ENCODE data around the gene C2orf66. TPM values are rescaled to one million over a fixed set of nuclear protein-coding genes. Genes with fewer than 3 reads are reported as not detected.

Gene C2orf66
- total RNA-seq, 4 donors from 2014 or later: 0.18 TPM; not detected in 3

GRCh38 chr2:196783431-196784094, 25.6 kb downstream of the C2orf66 start:
- intact Hi-C loops (cut with DNase I): no loop called here

GRCh38 chr2:196767101-196767500, 42.1 kb downstream of the C2orf66 start:
- 75 to 92% methylated on average over 1 of the region's 1 CpG for WGBS, 2 donors
- Histone ChIP-seq H3K36me3 (peaks cover 0 to 100% (median 4%) of the 10 kb centered on the region in 3 donors), H3K4me3 (no peak overlapping the region), H3K9me3 (no peaks in the 10 kb centered on the region), H3K4me1 (no peaks in the 10 kb centered on the region), H3K27ac (no peak overlapping the region), H3K27me3 (no peaks in the 10 kb centered on the region)
- no peak for TF ChIP-seq CTCF (IDR thresholded peaks at IDR 0.05)
- TF ChIP-seq POLR2A (IDR thresholded peaks at IDR 0.05): no peak
- intact Hi-C loops (cut with DNase I): no loop called here
- no peak for DNase-seq

More at GRCh38 chr2:196783431-196784094, 25.6 kb downstream of the C2orf66 start:
- H3K9me3 ChIP-seq: no peaks in the 10 kb centered on the region
- no peak overlapping the region for H3K27ac ChIP-seq
- H3K36me3 ChIP-seq: peaks cover 0 to 100% (median 33%) of the 10 kb centered on the region in 3 donors
- H3K27me3 ChIP-seq: no peaks in the 10 kb centered on the region
- TF ChIP-seq CTCF (IDR thresholded peaks at IDR 0.05): no peak
- H3K4me3 ChIP-seq: no peak overlapping the region
- WGBS, 2 donors: 75 to 76% methylated on average over 4 of the region's 4 CpGs
- H3K4me1 ChIP-seq: no peaks in the 10 kb centered on the region
- DNase-seq: no peak

- no peak overlapping the region for H3K4me3 ChIP-seq
- H3K36me3 ChIP-seq: peaks cover 0 to 24% (median 4%) of the 10 kb centered on the region in 3 donors
- no peaks in the 10 kb centered on the region for H3K27me3 ChIP-seq
- intact Hi-C loops (cut with DNase I): no loop called here
- no peak for DNase-seq
- 72 to 81% methylated on average over 5 of the region's 5 CpGs for WGBS, 2 donors
- no peak overlapping the region for H3K27ac ChIP-seq
- TF ChIP-seq CTCF (IDR thresholded peaks at IDR 0.05): no peak
- no peak for TF ChIP-seq POLR2A (IDR thresholded peaks at IDR 0.05)
- no peaks in the 10 kb centered on the region for H3K4me1 ChIP-seq
- H3K9me3 ChIP-seq: peaks cover 0 to 8% (median 0%) of the 10 kb centered on the region in 3 donors
Measured at GRCh38 chr2:196759378-196759706, 49.8 kb downstream of the C2orf66 start.

GRCh38 chr2:196758474-196759377, 50.4 kb downstream of the C2orf66 start:
- 62 to 74% methylated on average over 2 to 3 of the region's 3 CpGs for WGBS, 2 donors
- Histone ChIP-seq H3K27ac (no peak overlapping the region), H3K9me3 (peaks cover 0 to 8% (median 0%) of the 10 kb centered on the region in 3 donors), H3K4me3 (no peak overlapping the region), H3K36me3 (peaks cover 0 to 18% (median 4%) of the 10 kb centered on the region in 3 donors), H3K27me3 (no peaks in the 10 kb centered on the region), H3K4me1 (no peaks in the 10 kb centered on the region)
- no peak for TF ChIP-seq POLR2A (IDR thresholded peaks at IDR 0.05)
- peak in 4 of 6 experiments; percentile 8 to 42 (median 22) for TF ChIP-seq CTCF (IDR thresholded peaks at IDR 0.05)
- intact Hi-C loops (cut with DNase I): no loop called here
- DNase-seq: no peak

Small RNAs within 50 kb of the gene (small RNA-seq; reads per million reads assigned to genes)
- gene AC012486.1: 0 reads per million in 4 donors

Other genes starting within 250 kb of the C2orf66 start
- 10 to 100 TPM in 1 of 4 donors, 1 to 10 TPM in 3; 1.0 to 13.7 (median 4.8) TPM for gene HECW2, start 215.8 kb downstream of the C2orf66 start, total RNA-seq
- 10 to 100 TPM in 1 of 4 donors, 1 to 10 TPM in 3; 2.4 to 10.1 (median 4.9) TPM for gene CCDC150, start 169.6 kb downstream of the C2orf66 start, total RNA-seq
- 10 to 100 TPM; 16.4 to 36.6 (median 23.2) TPM for gene GTF3C3, start 9.7 kb downstream of the C2orf66 start, total RNA-seq
- 10 to 100 TPM in 1 of 4 donors, 1 to 10 TPM in 3; 6.5 to 15.6 (median 9.2) TPM for gene PGAP1, start 117.4 kb upstream of the C2orf66 start, total RNA-seq